HG02763 (cell line): ENCODE measurements around the gene ETV3L.

Source experiments
- ATAC-seq: cut with Tn5 transposase; IDR thresholded peaks from one replicate; pipeline ENCODE4 v1.9.1; 2021; ENCODE audit warnings: mild to moderate bottlenecking, moderate library complexity; ENCODE audit not compliant: unreplicated experiment

Gene ETV3L

DNA sequence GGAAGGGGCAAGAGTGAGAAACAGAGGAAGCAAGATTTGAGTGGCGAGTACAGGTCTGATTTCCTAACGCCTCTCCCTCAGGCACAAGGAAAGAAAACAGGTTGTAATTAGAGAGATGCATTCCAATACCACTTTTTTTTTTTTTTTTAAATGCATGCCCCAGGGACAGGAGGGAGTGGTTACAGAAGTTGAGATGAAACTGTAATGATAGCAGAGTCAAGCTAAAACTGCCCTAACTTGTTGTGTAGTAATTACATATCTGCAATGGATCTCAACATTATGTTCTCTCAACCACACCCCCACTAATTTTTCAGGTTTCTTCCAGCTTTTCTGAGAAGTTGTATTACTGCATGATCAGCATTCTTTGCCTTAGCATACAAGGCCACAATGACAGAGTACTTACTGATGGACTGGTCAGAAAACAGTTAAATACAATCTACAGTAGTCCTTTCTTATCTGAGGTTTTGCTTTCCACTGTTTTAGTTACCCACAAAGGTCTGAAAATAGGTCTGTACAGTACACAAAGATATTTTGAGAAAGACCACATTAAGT is 33.1 kb upstream of the ETV3L start:
- no peak for ATAC-seq

DNA sequence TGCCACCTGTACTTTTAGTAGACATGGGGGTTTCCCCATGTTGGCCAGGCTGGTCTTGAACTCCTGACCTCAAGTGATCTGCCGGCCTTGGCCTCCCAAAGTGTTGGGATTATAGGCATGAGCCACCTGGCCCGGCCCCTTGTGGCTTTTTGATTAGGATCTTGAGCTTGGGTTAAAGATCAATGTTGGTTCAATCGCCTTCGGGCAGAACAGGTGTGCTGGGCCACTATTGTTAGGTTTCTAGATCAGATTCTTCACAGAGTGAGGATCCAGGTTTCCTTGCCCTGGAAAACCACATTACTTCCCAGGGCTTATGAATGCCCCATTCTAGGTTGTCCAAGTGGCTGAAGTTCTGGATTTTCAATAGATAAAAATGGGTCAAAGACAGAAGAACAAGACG is 32.5 kb upstream of the ETV3L start:
- no peak for ATAC-seq

DNA sequence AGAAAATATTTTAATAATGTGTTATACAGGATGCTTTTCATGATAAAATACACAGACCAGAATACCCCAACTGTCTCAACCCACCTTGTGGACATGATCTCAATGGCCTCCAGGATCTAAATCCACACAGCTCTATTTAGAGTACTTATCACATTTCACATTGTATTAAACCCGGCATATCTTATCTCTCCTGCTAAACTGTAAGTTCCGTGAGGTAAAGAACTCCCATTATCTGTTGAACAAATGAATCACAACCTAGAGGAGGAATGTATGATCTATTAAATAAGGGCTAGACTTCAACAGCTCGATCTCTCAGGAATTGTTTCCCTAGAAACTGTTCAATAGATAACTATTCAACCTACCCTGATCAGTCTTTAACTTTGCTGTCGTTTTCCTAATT is 31.7 kb upstream of the ETV3L start:
- no peak for ATAC-seq

DNA sequence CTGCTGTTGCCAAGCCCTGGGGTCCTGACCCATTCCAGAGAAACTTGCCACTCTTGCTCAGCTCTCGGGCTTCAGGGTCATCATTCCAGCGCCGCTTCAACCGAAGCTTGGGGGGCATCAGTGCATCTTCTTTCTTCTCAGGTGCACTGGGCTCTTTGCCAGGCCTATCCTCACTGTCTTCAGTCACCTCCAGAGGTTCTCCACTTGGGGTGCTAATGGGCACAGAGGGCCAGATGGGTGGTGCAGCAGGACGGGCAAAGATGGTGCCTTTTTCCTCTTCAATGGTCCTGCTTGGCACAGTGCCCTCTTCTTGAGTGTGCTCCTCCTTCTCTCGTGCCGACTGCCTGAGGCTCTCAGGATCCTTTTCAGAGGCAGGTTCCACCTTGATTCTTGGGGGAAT is 25.2 kb upstream of the ETV3L start:
- ATAC-seq, result no peak

- ATAC-seq, result no peak
These were observed 19.8 kb upstream of the ETV3L start for GRCh38 chr1:157119448-157119847.

DNA sequence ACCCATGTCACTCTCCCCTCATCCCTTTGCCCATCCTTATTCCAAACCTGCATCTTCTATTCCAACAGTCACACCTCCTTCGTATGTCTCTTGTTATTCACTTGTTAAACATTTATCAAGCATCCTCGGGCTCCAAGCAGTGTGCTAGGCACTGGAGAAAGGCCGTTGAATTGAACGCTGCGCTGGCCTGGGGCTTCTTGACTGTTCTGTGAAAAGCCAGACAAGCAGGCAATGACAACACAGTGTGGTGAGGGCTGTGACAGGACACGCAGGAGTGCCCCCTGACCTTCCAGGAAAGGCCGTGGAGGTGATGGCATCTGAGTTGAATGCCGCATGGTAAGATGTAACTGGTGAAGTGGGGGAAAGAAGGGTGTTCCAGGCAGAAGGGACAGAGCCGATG is 19.4 kb upstream of the ETV3L start:
- ATAC-seq, result no peak

DNA sequence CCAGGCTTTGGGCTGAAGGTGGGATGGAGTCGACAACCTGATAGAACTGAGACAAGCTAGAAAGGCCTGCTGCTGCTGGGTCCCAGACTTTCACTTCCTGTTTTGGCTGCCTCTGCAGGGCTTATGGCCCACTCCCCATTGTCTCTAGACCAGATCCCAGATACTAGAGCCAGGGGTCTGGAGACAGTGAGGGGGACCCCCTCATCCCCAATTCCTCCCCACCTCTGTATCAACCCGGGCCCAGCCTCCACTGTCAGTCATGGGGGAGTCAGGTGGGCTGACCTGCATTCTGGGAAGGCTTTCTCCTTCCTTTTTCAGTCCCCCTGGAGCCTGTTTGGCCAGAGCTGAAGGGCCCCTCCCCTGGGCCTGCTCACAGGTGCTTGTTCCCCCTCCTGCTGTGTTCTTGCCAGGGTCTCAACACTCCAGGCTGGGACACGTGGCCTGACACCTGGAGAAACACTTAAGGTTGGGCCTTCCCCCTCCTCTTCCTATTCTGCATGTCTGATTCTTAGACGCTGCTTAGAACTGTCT is 18.0 kb upstream of the ETV3L start:
- no peak for ATAC-seq

DNA sequence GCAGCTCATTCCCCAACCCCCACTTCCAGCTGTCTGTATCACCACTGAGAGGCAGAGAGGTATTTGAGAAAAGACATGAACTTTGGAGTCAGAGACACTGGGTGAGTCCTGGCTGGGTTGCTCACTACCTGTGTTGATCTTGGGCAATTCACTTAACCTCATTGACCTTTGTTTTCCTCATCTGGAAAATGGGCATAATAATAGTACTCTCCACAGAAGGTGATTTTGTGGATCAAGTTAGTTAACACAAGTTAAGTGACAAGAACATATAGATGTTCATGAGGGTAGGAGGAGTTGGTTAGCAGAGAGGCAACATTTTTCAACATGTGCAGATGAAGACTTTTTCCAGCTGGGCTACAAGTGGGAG is 17.1 kb upstream of the ETV3L start:
- no peak for ATAC-seq

GRCh38 chr1:157115851-157116736 is 16.5 kb upstream of the ETV3L start:
- ATAC-seq, result no peak

DNA sequence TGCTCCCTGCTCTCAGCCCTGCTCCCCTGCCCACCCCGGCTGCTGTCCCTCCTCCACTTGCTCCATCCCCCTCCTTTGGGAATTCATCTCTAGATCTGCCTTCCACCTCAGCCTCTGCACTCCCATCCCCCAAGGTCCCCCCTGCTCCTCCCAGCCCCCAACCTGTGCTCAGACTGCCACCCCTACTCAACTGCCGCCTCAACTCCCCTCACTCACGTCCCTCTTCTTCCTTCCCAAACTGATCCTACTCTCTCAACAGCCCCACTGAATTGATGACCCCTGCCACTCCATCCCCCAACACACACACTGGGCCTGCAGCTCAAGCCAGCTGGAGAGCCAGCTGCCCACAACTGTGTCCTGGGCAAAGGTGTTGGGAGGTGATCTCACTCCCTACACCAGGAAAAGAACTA is 15.8 kb upstream of the ETV3L start:
- no peak for ATAC-seq

- no peak for ATAC-seq
These were observed 14.8 kb upstream of the ETV3L start for GRCh38 chr1:157114183-157115121.

- ATAC-seq, result no peak
These were observed 14.0 kb upstream of the ETV3L start for GRCh38 chr1:157113631-157114030.

GRCh38 chr1:157113106-157113505 is 13.5 kb upstream of the ETV3L start:
- ATAC-seq, result no peak

DNA sequence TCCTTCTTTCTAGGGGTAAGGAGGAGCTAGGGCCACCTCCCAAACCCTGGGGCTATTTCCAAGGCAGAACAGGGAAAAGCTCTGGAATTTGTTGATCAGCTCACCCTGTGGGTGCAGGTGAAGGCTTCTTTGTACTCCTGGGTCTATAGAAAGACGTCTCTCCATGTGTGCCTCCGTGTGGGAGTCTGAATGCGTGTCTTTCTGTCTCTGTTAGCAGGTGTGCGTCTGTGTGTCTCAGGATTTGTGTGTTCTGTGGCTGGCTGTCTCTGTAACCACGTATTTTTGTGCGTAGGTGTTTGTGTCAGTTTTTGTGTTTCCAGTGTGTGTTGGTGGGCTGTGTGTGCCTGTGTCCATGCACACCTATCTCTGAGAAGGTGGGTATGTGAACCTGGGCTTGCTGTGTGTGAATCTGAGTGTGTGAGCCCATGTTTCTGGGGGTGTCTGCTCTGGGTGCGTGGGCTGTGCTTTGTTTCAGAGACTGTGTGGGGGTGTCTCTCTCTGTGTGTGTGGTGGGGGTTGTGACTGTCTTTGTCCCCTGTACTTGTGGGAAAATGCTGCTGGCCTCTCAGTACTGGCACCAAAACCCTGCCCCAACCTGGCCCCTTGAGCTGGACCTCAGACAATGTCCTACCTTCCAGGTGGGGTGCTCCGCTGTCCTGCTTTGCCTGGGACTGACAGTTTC is 12.7 kb upstream of the ETV3L start:
- no peak for ATAC-seq

DNA sequence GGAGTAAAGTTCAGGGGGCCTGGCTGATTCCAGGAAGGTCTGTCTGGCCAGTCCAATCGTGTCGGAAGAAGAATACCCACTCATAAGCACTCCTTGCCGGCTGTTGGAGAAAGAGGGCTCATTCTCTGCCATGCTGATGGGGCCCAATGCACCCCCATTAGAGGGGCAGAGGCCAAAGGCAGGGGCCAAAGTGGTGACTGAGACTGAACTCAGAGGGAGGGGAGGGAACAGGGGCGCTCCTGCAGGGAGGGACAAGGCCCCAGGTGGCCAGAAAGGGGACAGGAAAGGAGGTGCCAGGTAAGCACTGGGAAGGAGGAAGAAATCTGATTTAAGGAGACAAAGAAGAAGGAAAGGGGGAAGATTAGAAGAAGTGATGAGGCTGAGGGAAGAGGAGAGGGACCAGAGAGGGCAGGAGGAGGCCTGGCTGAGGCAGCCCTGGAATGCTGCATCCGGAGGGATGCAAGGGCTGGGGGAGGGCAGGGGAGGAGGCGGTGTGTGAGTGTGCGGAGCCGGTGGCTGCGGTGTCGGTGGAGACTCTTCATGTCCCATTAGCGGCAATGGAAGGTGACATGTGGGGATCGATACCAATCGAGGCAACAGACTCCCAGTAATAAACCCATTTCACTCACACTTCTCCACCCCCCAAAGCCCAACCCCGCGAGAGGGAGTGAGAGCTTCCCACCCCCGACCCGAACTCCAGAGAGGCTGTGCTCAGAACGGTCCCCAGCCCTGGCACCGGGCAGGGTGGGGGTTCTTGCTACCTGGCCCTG is 12.0 kb upstream of the ETV3L start:
- ATAC-seq, result no peak

DNA sequence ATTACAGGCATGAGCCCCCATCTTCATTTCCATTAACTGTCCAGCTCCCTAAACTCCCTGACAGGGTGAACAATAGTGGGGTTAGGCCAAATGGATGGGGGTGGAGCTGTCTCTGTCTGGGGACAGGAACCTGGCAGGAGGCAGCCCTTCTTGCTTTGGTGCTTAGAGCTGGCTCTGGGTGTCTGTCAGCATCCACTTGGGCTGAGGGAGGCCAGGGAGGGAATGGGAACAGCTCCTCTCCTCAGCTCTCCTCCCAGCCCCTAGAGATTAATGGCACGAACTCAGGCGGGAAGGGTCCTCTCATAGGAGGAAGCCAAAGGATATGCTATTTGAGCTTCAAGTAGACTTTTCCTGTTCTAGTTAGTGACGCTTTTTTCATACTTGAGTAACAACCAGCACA is 11.1 kb upstream of the ETV3L start:
- no peak for ATAC-seq

- ATAC-seq, result no peak
These were observed 10.4 kb upstream of the ETV3L start for GRCh38 chr1:157110003-157110402.

GRCh38 chr1:157108448-157108847 is 8.8 kb upstream of the ETV3L start:
- no peak for ATAC-seq

GRCh38 chr1:157107702-157108101 is 8.1 kb upstream of the ETV3L start:
- ATAC-seq, result no peak

DNA sequence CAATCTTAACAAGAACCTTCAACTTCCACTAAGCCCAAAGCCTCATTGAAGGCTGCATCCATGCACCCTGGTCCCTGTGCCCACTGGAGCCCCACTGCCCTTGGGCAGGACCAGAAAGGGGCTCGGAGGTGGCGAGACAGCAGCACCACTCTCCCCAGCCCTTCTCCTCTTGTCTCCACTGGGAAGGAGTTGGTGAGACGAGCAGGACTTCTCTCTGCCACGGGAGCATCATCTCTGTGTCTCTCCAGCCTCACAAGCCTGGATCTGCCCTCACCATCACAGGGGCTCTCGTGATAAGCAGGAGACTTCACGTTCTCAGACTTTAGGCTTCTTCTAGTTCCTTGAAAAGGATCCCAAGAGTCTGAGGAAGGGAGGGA is 7.2 kb upstream of the ETV3L start:
- no peak for ATAC-seq
